Mesenchymal stem cell (in vitro differentiated cells and primary cell): ENCODE measurements around the gene KRT5. TPM values are rescaled to one million over a fixed set of nuclear protein-coding genes. Genes with fewer than 3 reads are reported as not detected.
A peak's percentile ranks its signal among the peaks of the same experiment; 100 is the strongest.

Experiments
- DNase-seq: peaks from one replicate; pipeline ENCODE4 v3.0.0-alpha.2; 2013
- H2AFZ ChIP-seq: one replicate; pipeline ENCODE4 v1.6.1; 2013; ENCODE audit warnings: low read depth, mild to moderate bottlenecking, control low read depth, inconsistent platforms, low read length, moderate library complexity
- H2AK5ac ChIP-seq: 2 replicates; pipeline ENCODE4 v1.6.1; 2013; ENCODE audit warnings: low read length, moderate library complexity, mild to moderate bottlenecking, inconsistent platforms; ENCODE audit not compliant: severe bottlenecking
- H2BK120ac ChIP-seq: one replicate; pipeline ENCODE4 v1.6.1; 2013; ENCODE audit warnings: low read depth, mild to moderate bottlenecking, inconsistent platforms, low read length, moderate library complexity
- H2BK12ac ChIP-seq, 2 experiments: one replicate each; pipeline ENCODE4 v1.6.1; 2013; ENCODE audit warnings: inconsistent platforms in 2 of 2, low read length in 2 of 2, mild to moderate bottlenecking in 2 of 2, moderate library complexity in 2 of 2, control low read depth in 1 of 2
- H2BK15ac ChIP-seq: one replicate; pipeline ENCODE4 v1.6.1; 2013; ENCODE audit warnings: mild to moderate bottlenecking, low read depth, inconsistent platforms; ENCODE audit not compliant: poor library complexity, severe bottlenecking
- H2BK5ac ChIP-seq: 2 replicates; pipeline ENCODE4 v1.6.1; 2013; ENCODE audit warnings: low read depth, mild to moderate bottlenecking, low read length, control low read depth, inconsistent platforms; ENCODE audit not compliant: poor library complexity, severe bottlenecking
- H3K14ac ChIP-seq, 2 experiments: one replicate each; pipeline ENCODE4 v1.6.1; 2013; ENCODE audit warnings: inconsistent platforms in 2 of 2, low read length in 2 of 2, control low read depth in 1 of 2, mild to moderate bottlenecking in 1 of 2, moderate library complexity in 1 of 2
- H3K18ac ChIP-seq, 2 experiments: one replicate each; pipeline ENCODE4 v1.6.1; 2013; ENCODE audit warnings: inconsistent platforms in 2 of 2, low read length in 2 of 2, control low read depth in 1 of 2, low read depth in 1 of 2, mild to moderate bottlenecking in 1 of 2
- H3K23ac ChIP-seq, 2 experiments: one replicate each; pipeline ENCODE4 v1.6.1; 2013; ENCODE audit warnings: inconsistent platforms in 2 of 2, low read length in 2 of 2, mild to moderate bottlenecking in 2 of 2, moderate library complexity in 2 of 2, control low read depth in 1 of 2
- H3K27ac ChIP-seq: 2 replicates; pipeline ENCODE4 v1.5.1; 2013; ENCODE audit warnings: mild to moderate bottlenecking, moderate library complexity, low read length, control low read depth, inconsistent platforms; ENCODE audit not compliant: poor library complexity, severe bottlenecking
- H3K27me3 ChIP-seq, 2 experiments: 2 replicates each; pipeline versions ENCODE4 v1.6.1 to v1.7.0; 2013; ENCODE audit warnings: low read length in 2 of 2, mild to moderate bottlenecking in 2 of 2, moderate library complexity in 2 of 2, control low read depth in 1 of 2, inconsistent platforms in 1 of 2; ENCODE audit not compliant: control insufficient read depth in 1 of 2, insufficient read depth in 1 of 2
- H3K36me3 ChIP-seq, 2 experiments: 2 replicates each; pipeline versions ENCODE4 v1.6.1 to v1.7.0; 2013; ENCODE audit warnings: low read length in 2 of 2, control low read depth in 1 of 2, inconsistent platforms in 1 of 2, low read depth in 1 of 2, mild to moderate bottlenecking in 1 of 2; ENCODE audit not compliant: insufficient read depth in 2 of 2, control insufficient read depth in 1 of 2
- H3K4ac ChIP-seq, 2 experiments: one replicate each; pipeline ENCODE4 v1.6.1; 2013; ENCODE audit warnings: inconsistent platforms in 2 of 2, low read length in 2 of 2, mild to moderate bottlenecking in 2 of 2, moderate library complexity in 2 of 2, control low read depth in 1 of 2, low read depth in 1 of 2
- H3K4me1 ChIP-seq: 2 replicates; pipeline ENCODE4 v1.6.1; 2013; ENCODE audit warnings: low read depth, low read length, control low read depth; ENCODE audit not compliant: control insufficient read depth, insufficient read depth
- H3K4me2 ChIP-seq: 2 replicates; pipeline ENCODE4 v1.6.1; 2013; ENCODE audit warnings: low read length, mild to moderate bottlenecking, inconsistent platforms; ENCODE audit not compliant: poor library complexity, severe bottlenecking
- H3K4me3 ChIP-seq, 2 experiments: 2 replicates each; pipeline versions ENCODE4 v1.5.1 to v1.7.0; 2013; ENCODE audit warnings: low read length in 2 of 2, mild to moderate bottlenecking in 2 of 2, control low read depth in 1 of 2, low read depth in 1 of 2; ENCODE audit not compliant: insufficient read depth in 1 of 2
- H3K79me1 ChIP-seq: replicated peaks from 2 replicates; pipeline ENCODE4 v1.6.1; 2013; ENCODE audit warnings: mild to moderate bottlenecking, control low read depth, low read length, inconsistent platforms; ENCODE audit not compliant: poor library complexity, severe bottlenecking
- H3K9ac ChIP-seq: 2 replicates; pipeline ENCODE4 v1.7.0; 2013; ENCODE audit warnings: mild to moderate bottlenecking, low read length, moderate library complexity
- H3K9me3 ChIP-seq: 2 replicates; pipeline ENCODE4 v1.7.0; 2013; ENCODE audit warnings: mild to moderate bottlenecking, low read length; ENCODE audit not compliant: control insufficient read depth
- H4K8ac ChIP-seq: one replicate; pipeline ENCODE4 v1.6.1; 2013; ENCODE audit warnings: inconsistent platforms, mild to moderate bottlenecking, low read length, moderate library complexity
- H4K91ac ChIP-seq: one replicate; pipeline ENCODE4 v1.6.1; 2013; ENCODE audit warnings: mild to moderate bottlenecking, low read length, inconsistent platforms
- WGBS: methylation state at CpG from one replicate; pipeline ENCODE4 v1.1.7; 2013; ENCODE audit warnings: mixed read lengths; 5-methylcytosine and 5-hydroxymethylcytosine counted together
- polyA plus RNA-seq, 2 experiments: library from polyadenylated mRNA; stranded (reverse); fragments of 200-250 nt; gene quantifications; one replicate each; pipeline ENCODE4 v1.2.3, GENCODE V29; 2013

KRT5 gene
- polyA plus RNA-seq (2013, experiment 1 of 2): not detected
- polyA plus RNA-seq (2013, experiment 2 of 2): not detected

- Histone ChIP-seq H3K27me3 (peaks cover 23 to 78% of the 10 kb centered on the region in 2 experiments), H3K36me3 (no peaks in the 10 kb centered on the region), H2AK5ac (no peak within 1 kb of the TSS), H3K23ac (no peak within 1 kb of the TSS), H3K18ac (no peak within 1 kb of the TSS), H3K14ac (no peak within 1 kb of the TSS), H3K9ac (no peak within 1 kb of the TSS), H4K8ac (no peak within 1 kb of the TSS), H3K9me3 (no peaks in the 10 kb centered on the region), H3K27ac (no peak within 1 kb of the TSS), H3K4me3 (no peak within 1 kb of the TSS), H4K91ac (no peak within 1 kb of the TSS), H3K4me2 (no peak within 1 kb of the TSS), H2BK12ac (no peak within 1 kb of the TSS), H2BK5ac (no peak within 1 kb of the TSS), H3K4ac (no peak within 1 kb of the TSS), H2AFZ (no peak within 1 kb of the TSS), H3K4me1 (no peaks in the 10 kb centered on the region), H2BK15ac (no peak within 1 kb of the TSS), H2BK120ac (no peak within 1 kb of the TSS), H3K79me1 (no peaks in the 10 kb centered on the region)
- DNase-seq: no peak
- WGBS: 92% methylated on average over 29 of the region's 29 CpGs
These were observed at the start of gene KRT5 for GRCh38 chr12:52519826-52520662. Gene KRT5 (minus strand): TSS chr12:52520394. CDS start chr12:52520296, 98 bp downstream.

DNA sequence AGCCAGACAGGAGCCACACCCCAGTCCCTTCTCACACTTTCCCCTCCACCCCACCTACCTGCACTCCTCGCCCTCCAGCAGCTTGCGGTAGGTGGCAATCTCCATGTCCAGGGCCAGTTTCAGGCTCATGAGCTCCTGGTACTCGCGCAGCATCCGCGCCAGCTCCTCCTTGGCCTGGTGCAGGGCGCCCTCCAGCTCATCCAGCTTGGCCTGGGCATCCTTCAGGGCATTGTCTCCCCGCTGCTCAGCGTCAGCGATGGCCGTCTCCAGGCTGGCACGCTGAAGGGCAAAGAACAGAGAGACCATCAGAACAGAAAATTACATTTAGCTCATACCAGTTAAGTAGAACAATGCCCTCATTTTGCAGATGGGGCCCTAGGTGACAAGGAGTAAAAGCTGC is 47.9 kb upstream of the KRT5 start:
- Histone ChIP-seq H3K4me2 (no peak overlapping the region), H3K23ac (no peak overlapping the region), H2BK5ac (no peak overlapping the region), H3K14ac (no peak overlapping the region), H3K9me3 (no peaks in the 10 kb centered on the region), H3K27ac (no peak overlapping the region), H2AFZ (no peak overlapping the region), H3K4me3 (no peak overlapping the region), H4K91ac (no peak overlapping the region), H2BK12ac (no peak overlapping the region), H2BK120ac (no peak overlapping the region), H3K18ac (no peak overlapping the region), H3K79me1 (no peaks in the 10 kb centered on the region), H2BK15ac (no peak overlapping the region), H3K27me3 (peaks cover 46 to 96% of the 10 kb centered on the region in 2 experiments), H3K4me1 (no peaks in the 10 kb centered on the region), H3K4ac (no peak overlapping the region), H2AK5ac (no peak overlapping the region), H4K8ac (no peak overlapping the region), H3K36me3 (no peaks in the 10 kb centered on the region), H3K9ac (no peak overlapping the region)
- WGBS: 85% methylated on average over 12 of the region's 12 CpGs
- no peak for DNase-seq

- no peak overlapping the region for H3K23ac ChIP-seq
- no peak overlapping the region for H2BK12ac ChIP-seq
- H3K9ac ChIP-seq: no peak overlapping the region
- H3K18ac ChIP-seq: no peak overlapping the region
- H2AFZ ChIP-seq: peak overlapping the region; percentile 18
- no peak overlapping the region for H4K91ac ChIP-seq
- H4K8ac ChIP-seq: no peak overlapping the region
- 70% methylated on average over 8 of the region's 8 CpGs for WGBS
- no peak overlapping the region for H3K4me2 ChIP-seq
- no peak overlapping the region for H2BK15ac ChIP-seq
- peaks cover 39 to 95% of the 10 kb centered on the region in 2 experiments for H3K27me3 ChIP-seq
- H3K27ac ChIP-seq: no peak overlapping the region
- H3K4me1 ChIP-seq: no peaks in the 10 kb centered on the region
- no peaks in the 10 kb centered on the region for H3K36me3 ChIP-seq
- DNase-seq: no peak
- H3K9me3 ChIP-seq: no peaks in the 10 kb centered on the region
- H3K14ac ChIP-seq: no peak overlapping the region
- H3K4me3 ChIP-seq: no peak overlapping the region
- H2AK5ac ChIP-seq: no peak overlapping the region
- no peak overlapping the region for H2BK120ac ChIP-seq
- H2BK5ac ChIP-seq: no peak overlapping the region
- no peak overlapping the region for H3K4ac ChIP-seq
- H3K79me1 ChIP-seq: no peaks in the 10 kb centered on the region
These were observed 46.7 kb upstream of the KRT5 start for GRCh38 chr12:52566847-52567291.

GRCh38 chr12:52564582-52564981 is 44.4 kb upstream of the KRT5 start:
- no peak overlapping the region for H3K4ac ChIP-seq
- H2BK12ac ChIP-seq: no peak overlapping the region
- H2BK5ac ChIP-seq: no peak overlapping the region
- H3K27me3 ChIP-seq: peaks cover 31 to 93% of the 10 kb centered on the region in 2 experiments
- H2BK120ac ChIP-seq: no peak overlapping the region
- H3K4me2 ChIP-seq: no peak overlapping the region
- H3K23ac ChIP-seq: no peak overlapping the region
- H2AFZ ChIP-seq: no peak overlapping the region
- no peak overlapping the region for H4K91ac ChIP-seq
- no peaks in the 10 kb centered on the region for H3K9me3 ChIP-seq
- H3K14ac ChIP-seq: no peak overlapping the region
- no peak overlapping the region for H3K27ac ChIP-seq
- no peak overlapping the region for H3K9ac ChIP-seq
- no peak overlapping the region for H3K4me3 ChIP-seq
- no peak for DNase-seq
- H3K18ac ChIP-seq: no peak overlapping the region
- 75% methylated on average over 1 of the region's 1 CpG for WGBS
- H2AK5ac ChIP-seq: no peak overlapping the region
- H2BK15ac ChIP-seq: no peak overlapping the region
- no peaks in the 10 kb centered on the region for H3K79me1 ChIP-seq
- no peaks in the 10 kb centered on the region for H3K36me3 ChIP-seq
- no peak overlapping the region for H4K8ac ChIP-seq
- no peaks in the 10 kb centered on the region for H3K4me1 ChIP-seq
